Measurements from ENCODE around the gene TRERF1.

TRERF1 gene

GRCh38 chr6:42383421-42384205 is 68.1 kb downstream of the TRERF1 start:
- no peak overlapping the region for H3K27ac ChIP-seq
- TF ChIP-seq CTCF (conservative IDR thresholded peaks at IDR 0.05): no peak

GRCh38 chr6:42381850-42382249 is 69.9 kb downstream of the TRERF1 start:
- TF ChIP-seq CTCF (conservative IDR thresholded peaks at IDR 0.05): no peak
- no peak overlapping the region for H3K27ac ChIP-seq

- no peak for TF ChIP-seq CTCF (conservative IDR thresholded peaks at IDR 0.05)
- no peak overlapping the region for H3K27ac ChIP-seq
These were observed 71.3 kb downstream of the TRERF1 start for GRCh38 chr6:42380228-42380979.

- no peak overlapping the region for H3K27ac ChIP-seq
- TF ChIP-seq CTCF (conservative IDR thresholded peaks at IDR 0.05): no peak
These were observed 73.2 kb downstream of the TRERF1 start for GRCh38 chr6:42378536-42378935.

- no peak overlapping the region for H3K27ac ChIP-seq
- no peak for TF ChIP-seq CTCF (conservative IDR thresholded peaks at IDR 0.05)
These were observed 73.6 kb downstream of the TRERF1 start for GRCh38 chr6:42378125-42378524.

- TF ChIP-seq CTCF (conservative IDR thresholded peaks at IDR 0.05): no peak
- no peak overlapping the region for H3K27ac ChIP-seq
These were observed 76.6 kb downstream of the TRERF1 start for GRCh38 chr6:42375007-42375635.

GRCh38 chr6:42374018-42374669 is 77.6 kb downstream of the TRERF1 start:
- no peak for TF ChIP-seq CTCF (conservative IDR thresholded peaks at IDR 0.05)

More at GRCh38 chr6:42374018-42374669, 77.6 kb downstream of the TRERF1 start:
- no peak overlapping the region for H3K27ac ChIP-seq
